ENCODE measurements around the gene BMAL1.

GRCh38 chr11:13249992-13250391 is 27.6 kb upstream of the BMAL1 start:
- no peak for TF ChIP-seq CTCF (IDR thresholded peaks at IDR 0.05)
- TF ChIP-seq POLR2A (IDR thresholded peaks at IDR 0.05): no peak

Data from sigmoid colon (tissue), 3 donors.